GM18511 (cell line): ENCODE measurements around the gene EEF1E1.
A peak's percentile ranks its signal among the peaks of the same experiment; 100 is the strongest.

Source experiments
- ATAC-seq: cut with Tn5 transposase; IDR thresholded peaks from one replicate; pipeline ENCODE4 v1.9.1; 2021; ENCODE audit warnings: mild to moderate bottlenecking, moderate library complexity; ENCODE audit not compliant: unreplicated experiment

The EEF1E1 gene

DNA sequence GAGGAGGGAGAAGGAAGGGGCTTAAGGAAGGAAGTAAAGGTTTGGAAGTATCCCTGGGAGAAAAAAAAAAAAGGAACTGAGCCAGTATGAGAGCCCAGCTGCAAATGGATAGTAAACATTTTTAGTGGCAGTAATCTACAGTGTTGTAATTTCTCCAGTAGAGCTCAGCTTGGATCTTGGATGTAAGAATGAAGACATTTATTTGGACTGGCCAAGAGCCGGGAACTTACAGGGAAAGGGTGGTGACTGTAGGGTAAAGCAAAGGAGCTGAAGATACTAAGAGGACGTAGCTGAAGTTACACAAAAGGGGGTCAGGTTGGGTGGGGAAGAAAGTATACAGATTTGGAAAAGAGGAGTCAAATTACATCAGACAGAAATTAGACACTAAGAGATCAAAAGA is 13.5 kb downstream of the EEF1E1 start:
- ATAC-seq: no peak

GRCh38 chr6:8087870-8088754 is 14.2 kb downstream of the EEF1E1 start:
- ATAC-seq: no peak

DNA sequence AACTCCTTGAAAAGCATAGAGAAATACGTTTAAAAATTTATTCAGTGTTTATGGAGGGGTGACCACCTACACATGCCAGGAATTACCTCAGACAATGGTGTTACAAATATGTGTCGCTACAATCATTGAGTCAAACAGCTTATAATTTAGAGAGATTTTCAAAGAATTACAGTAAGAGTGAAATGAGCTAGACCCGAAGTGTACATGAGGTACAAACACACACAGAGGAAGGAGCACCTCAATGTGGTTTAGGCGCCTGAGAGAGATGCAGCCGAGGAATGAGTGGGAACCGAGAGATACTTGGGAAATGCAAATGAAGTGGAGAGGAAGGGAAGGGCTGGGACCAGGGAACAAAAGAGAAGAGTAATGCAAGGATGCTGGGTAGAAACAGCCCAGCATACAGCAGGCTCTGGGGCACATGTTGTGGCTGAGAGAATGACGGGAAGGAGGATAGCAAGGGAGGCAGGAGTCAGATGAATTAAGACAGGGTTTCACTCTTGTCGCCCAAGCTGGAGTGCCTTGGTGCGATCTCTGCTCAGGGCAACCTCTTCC is 15.5 kb downstream of the EEF1E1 start:
- ATAC-seq: no peak

DNA sequence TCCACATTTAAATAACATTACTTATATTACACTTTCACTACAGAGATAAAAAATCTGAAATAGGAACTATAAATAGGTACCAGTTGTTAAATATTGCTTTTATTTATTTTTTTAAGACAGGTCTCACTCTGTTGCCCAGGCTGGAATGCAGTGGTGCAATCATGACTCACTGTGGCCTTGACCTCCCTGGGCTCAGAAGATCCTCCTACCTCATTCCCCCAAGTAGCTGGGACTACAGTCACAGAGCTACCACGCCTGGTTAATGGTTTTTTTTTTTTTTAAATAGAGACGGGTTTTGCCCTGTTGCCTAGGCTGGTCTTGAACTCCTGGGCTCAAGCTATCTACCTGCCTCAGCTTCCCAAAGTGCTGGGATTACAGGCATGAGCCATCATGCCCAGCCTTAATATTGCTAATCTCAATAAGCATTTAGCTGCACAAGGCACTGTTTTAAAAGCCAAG is 17.3 kb downstream of the EEF1E1 start:
- no peak for ATAC-seq

DNA sequence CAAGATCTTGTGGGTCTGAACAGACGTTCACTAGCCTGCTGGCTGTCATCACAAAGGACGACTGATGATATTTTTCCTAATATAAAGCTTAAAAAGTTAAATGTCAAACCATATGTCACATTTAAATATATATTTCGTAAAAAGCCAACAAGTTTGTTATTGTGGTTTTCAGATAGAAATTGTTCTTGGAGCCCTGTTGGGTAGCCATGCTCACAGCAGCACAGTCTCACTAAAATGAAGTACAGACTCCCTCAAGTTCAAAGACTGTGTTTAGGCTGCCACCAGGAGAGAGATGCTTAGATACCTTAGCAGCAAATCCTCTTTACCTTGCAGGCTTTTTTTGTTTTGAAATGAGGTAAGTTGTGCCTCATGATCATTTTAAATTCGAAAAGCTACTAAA is 17.8 kb downstream of the EEF1E1 start:
- ATAC-seq: no peak

DNA sequence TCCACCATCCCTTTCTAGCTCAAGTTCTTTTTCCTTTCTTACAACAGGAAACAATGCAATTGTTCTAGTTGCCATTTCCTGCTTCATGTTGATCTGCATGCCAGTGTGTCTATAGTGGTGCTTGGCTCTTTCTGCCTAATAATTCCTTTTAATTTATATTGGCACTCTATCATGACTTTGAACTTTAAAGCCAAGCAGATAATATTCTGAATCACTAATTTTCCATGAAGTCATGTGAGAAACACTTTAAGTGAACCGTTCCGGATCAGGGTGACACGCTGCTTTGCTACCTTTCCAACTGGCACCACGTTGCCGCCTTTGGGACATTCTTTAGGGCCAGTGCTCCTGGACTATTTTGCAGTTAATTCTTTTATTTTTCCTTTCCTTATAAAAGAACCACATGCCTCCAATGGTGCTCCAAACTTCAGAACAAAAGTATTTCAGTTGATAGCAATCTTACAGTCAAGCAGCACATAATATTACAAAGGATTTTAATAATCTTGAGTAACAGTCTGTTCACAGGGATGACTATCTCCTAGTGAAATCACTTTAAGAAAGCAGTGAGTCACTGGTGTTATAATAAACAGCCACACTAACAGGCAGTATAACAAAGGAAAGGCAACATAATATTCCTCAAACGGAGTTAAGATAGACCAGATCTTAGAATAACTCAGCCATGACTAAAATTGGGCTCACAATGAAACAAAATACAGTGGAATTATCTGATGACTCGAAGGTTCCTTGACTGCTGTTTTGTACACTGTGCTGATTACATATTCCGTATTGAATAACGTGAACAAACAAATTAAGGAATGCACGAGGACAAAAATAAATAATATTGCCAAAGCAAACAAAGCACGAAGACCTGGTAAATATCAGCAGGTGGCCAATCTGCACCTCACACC is 19.1 kb downstream of the EEF1E1 start:
- ATAC-seq: no peak

DNA sequence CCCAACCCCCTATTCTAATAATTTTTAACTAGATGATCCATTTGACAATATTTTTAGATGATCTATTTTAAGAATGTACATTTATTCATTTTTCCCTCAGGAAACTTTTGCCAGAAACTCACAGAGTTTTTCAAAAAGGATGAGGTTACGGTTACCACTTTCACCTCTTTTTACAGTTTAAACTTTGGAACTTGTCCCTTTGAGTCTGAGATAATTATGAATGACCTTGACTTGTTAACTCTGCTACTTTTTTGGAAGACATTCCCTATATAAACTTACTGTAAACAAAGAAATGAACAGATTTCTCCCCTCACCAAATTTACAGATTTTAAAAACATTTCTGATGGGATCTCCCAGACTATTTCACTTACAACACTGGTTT is 19.8 kb downstream of the EEF1E1 start:
- ATAC-seq: no peak

DNA sequence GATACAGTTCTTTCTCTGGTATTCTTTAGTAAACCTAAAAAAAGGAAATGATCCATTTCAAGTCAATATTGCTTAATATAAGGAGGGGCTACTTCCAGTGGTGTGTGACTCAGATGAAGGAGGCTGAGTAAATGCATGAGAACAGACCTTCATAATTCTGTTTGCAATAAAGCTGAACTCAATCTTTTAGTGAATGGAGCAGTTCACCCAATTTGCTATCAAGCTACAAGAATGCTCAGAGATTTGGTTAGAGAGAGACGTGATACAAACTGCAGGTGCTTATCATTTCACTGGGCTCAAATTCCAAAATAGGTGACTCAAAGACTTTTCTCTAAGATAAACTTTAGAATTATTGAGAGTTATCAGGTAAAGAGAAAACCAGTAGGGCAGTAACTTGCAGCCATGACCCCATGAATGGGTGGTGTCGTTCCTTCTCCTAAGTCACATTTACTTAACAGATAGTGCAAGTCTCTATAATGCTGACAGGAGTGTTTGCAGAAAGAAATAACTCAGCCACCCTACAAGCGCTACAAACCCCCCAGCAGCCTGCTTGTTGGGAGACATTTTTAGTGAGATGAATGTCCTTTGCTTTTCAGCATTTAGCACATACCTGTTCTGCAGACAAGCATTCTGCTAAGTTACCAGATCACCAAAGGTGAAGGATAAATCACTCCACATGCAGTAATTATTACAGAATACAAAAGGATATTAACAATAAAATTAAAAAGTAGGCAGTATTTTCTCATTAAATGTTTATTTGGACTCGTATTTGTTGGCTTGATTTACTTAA is 21.8 kb downstream of the EEF1E1 start:
- ATAC-seq: no peak

DNA sequence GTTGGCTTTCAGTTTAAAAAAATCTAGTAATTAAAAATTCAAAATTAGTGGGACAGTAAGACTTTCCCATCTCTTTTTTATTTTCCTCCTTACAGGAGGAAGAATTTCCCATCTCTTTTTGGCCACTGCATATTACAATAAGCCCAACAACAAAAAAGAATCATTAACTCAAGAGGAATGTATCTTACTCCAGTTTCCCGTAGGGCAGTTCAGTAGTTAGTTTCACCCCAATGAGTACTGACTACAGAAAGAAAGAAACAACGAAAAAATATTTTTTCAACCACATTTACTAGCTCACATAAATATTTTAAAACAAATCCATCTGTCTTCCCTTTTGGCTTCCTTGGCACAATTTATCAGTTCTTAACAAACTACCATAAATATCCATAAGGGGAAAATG is 23.2 kb downstream of the EEF1E1 start:
- ATAC-seq: no peak

DNA sequence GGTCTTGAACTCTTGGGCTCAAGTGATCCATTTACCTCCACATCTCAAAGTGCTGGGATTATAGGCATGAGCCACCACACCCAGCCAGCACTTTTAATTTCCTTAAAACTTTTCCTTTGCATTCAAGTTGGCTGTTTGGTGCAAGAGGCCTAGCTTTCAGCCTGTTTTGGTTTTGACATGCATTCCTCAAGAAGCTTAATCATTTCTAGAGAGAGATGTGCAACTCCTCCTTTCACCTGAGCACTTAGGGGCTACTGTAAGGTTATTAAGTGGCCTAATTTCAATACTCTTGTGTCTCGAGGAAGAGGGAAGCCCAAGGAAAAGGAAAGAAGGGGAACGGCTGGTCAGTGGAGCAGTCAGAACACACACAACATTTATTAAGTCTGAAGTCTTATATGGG is 24.4 kb downstream of the EEF1E1 start:
- no peak for ATAC-seq

DNA sequence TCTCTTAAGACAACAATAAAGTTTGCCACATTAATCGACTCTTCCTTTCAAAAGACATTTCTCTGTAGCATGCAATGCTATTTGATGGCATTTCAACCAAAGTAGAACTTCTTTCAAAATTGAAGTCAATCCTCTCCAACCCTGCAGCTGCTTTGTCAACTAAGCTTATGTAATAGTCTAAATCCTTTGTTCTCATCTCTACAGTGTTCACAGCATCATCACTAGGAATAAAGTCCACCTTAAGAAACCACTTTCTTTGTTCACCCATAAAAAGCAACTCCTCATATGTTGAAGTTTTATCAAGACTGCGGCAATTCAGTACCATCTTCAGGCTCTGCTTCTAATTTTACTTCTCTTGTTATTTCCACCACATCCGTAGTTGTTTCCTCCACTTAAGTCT is 26.6 kb downstream of the EEF1E1 start:
- no peak for ATAC-seq

DNA sequence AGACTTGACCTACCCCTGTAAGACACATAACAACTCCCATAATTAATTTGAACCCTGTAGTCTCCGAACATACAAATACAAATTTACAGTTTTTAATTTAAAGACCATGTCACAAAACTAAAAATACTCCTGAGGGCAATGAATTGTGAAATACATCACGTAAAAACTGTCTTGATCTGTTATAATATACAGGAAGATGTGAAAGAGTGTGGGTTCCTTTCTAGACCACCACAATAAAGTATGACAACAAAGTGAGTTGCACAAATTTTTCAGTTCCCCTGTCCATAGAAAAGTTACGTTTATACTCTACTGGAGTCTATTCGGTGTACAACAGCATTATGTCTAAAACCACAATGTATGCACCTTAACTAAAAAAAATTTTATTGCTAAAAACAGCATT is 27.2 kb downstream of the EEF1E1 start:
- no peak for ATAC-seq

DNA sequence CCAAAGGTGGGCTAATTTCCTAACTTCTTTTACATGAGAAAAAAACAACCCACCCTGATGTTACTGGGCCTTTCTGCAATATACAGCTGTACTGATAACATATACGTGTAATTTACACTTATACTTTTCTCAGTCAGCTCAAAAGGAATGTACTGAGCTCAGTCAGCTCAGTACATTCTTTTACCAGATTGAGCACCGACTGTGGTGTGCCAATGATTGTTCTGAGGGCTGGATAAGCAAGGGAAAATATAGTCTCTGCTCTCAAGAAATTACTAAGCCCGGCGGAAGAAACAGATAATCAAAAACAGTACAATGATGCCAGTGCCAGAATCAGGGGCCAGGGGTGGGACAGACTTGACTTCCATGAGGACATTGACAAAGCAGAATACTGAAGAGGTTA is 28.1 kb downstream of the EEF1E1 start:
- ATAC-seq: no peak

DNA sequence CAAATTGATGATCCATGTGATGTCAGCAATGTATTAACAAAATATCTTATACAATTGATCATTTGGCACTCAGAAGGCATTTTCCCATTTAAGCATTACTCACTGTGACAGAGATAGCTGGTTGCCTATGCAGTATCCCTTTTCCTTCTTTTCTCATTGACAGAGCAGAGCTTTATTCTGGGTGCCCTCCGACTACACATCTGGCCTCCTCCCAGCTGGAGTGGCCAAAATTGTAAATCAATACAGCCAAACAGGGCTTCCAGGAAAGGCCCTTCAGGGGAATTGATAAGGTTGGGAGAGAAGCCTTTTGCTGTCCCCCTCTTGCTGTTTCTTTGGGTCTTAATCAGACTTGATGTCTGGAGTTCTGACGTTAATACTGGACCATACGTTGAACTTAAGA is 28.6 kb downstream of the EEF1E1 start:
- no peak for ATAC-seq

DNA sequence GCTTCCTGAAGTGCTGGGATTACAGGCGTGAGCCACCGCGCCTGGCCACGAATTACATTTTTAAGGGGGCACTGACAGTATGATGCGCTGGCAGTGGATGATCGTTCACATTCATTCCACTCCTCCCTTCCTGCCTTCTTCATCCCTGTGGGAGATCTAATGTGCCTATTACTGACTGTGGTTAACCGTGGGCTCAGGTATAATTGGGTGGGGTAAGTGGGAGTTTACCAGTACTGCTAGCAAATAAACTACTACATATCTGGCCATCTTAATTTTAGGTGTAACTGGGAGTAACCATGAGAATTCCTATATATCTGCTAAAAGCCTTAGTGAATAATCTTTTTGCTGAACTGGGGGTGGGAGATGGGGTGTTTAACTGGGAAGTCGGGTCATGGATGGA is 31.6 kb downstream of the EEF1E1 start:
- no peak for ATAC-seq

DNA sequence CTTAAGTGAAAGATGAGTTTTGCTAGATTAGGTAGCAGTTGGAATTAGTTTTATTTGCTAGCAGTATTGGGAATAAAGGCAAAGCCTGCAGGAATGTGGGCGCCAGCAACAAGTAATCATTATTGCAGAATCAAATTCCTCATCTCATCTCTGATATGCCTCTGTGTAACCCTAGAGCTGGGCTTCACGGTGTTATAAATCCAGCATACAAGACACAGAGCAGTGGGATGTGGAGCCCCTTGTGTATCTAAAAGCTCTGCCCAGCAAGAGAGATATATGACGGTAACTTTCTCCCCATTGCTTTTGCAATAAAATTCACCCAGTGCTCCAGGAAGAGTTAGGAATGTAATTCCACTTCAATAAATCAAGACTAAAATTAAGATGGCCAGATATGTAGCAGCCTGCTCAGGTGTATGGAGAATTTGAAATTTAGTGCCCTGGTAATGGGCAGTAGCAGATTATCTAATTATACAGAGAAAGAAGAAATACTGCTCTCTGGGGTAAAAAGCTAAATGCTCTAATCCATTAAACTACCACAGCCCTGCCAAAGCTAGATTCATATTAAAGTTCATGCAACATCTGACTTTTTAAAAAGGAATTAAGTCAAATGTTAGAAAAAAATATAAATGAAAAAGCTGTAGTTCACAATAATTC is 32.6 kb downstream of the EEF1E1 start:
- no peak for ATAC-seq

DNA sequence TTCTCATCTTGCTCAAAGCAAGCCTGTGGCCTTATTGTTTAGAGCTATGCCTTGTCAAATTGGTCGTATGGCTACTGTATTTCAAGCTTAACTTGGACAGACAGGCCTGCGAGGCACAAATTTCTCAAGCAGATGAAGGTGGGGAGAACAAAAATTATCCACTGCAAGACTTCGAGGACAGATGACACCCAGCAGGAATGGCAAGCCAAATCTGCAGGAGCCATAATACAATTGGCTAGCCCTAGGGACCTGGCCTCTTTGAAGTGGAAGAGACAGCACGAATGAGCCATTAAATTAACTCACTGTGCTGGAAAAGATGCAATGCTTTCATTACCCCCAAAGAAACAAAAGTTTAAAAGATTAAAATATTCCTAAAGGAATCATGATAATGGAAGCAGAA is 33.2 kb downstream of the EEF1E1 start:
- ATAC-seq: no peak

GRCh38 chr6:8066108-8066507 is 36.2 kb downstream of the EEF1E1 start:
- no peak for ATAC-seq

DNA sequence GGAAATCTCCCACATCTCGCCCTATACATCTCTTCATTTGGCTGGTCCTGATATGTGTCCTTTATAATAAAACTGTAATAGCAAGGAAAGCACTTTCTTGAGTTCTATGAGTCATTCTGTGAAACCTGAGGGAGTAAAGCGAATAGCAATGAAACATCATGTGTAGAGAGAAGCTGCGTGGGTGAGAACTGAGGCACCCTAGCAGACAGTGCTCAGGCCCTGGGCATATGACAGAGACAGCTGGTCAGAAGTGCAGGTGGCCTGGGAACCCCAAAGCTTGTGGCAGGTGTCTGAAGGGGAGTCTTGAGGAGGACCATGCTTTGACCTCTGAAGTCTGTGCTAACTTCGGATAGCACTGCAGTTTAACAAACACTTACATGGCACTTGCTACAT is 36.8 kb downstream of the EEF1E1 start:
- ATAC-seq: peak; percentile 51
